ENCODE results near the gene OSTF1. TPM values are rescaled to one million over a fixed set of nuclear protein-coding genes. Genes with fewer than 3 reads are reported as not detected.

The OSTF1 gene
- total RNA-seq, 4 donors from 2014 or later = 37.9 to 69.4 (median 42.4) TPM

DNA sequence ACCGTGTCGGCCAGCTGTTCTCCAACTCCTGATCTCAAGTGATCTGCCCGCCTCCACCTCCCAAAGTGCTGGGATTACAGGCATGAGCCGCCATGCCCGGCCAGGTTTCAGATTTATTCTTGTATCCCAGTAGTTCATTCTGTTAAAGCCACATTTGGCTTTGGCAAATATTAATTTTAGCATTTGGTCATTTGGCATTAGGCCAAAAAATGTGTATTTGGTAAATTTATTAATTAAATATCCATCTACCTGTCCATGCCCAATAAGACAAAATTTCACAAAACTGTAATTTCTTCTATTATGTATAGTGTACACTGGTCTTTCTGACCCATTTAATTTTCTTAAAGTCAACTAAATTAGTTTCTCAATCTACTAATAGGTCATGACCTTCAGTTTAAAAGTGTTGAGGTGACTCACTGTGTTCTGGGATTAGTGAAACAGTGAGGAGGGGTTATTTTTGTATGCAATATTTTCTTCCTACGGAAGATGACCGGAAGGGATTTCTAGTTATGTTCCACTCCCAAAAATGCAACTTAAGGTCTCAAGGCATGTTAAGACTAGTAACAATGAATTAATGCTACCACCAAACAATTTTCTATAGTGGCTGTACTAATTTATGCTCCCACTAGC lies 21.0 kb downstream of the OSTF1 start:
- TF ChIP-seq, protein P1, sequence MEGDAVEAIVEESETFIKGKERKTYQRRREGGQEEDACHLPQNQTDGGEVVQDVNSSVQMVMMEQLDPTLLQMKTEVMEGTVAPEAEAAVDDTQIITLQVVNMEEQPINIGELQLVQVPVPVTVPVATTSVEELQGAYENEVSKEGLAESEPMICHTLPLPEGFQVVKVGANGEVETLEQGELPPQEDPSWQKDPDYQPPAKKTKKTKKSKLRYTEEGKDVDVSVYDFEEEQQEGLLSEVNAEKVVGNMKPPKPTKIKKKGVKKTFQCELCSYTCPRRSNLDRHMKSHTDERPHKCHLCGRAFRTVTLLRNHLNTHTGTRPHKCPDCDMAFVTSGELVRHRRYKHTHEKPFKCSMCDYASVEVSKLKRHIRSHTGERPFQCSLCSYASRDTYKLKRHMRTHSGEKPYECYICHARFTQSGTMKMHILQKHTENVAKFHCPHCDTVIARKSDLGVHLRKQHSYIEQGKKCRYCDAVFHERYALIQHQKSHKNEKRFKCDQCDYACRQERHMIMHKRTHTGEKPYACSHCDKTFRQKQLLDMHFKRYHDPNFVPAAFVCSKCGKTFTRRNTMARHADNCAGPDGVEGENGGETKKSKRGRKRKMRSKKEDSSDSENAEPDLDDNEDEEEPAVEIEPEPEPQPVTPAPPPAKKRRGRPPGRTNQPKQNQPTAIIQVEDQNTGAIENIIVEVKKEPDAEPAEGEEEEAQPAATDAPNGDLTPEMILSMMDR (IDR thresholded peaks at IDR 0.05; ENCODE audit: low read depth) = no peak

DNA sequence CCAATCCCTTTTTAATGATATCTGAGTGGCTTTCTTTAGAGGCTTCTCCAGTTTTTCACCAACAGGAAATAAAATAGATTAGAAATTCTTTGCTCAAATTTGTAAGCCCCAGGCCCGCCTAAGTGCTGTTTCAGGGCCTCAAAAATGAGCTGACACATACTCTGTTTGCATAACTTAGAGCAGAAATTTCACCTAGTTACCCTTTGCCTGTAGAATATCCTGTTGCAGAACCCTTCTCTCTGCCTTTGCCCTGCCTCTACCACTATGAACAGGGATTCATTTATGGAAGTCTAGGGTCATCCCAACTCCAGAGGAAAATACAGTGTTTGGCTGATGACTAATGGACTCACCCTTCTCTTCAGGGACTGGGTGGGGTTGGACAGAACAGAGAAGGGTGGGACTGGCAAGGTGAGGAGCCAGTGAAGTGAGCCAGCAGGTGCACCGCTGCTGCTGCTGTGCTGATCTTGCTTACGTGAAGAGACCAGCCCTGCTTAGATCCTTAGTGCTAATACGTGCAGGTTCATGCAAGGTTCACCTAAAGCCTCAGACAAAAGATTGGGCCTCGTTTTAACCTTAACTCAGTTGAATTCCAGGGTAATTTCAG lies 22.8 kb downstream of the OSTF1 start:
- TF ChIP-seq, protein P1 (IDR thresholded peaks at IDR 0.05; ENCODE audit: low read depth) = no peak

DNA sequence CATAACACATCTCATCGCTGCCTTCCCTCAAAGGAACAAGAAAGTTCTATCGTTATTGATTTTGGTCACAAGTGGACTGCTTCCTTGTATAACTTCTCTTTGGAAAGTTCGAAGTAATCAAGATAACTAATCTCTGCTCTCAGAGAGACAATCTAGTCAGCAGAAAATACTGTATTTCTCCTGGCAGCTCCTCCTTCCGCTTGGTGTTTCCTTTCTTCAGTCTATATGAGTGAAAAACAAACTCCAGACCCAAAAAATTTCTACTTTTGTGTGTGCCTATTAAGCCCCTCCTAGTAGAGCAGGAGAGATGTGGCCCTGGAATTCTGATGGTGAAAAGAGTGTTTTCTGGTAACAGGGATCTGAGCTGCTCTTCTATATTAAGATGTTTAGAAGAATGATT lies 24.5 kb downstream of the OSTF1 start:
- TF ChIP-seq, protein P1 (IDR thresholded peaks at IDR 0.05; ENCODE audit: low read depth) = no peak

DNA sequence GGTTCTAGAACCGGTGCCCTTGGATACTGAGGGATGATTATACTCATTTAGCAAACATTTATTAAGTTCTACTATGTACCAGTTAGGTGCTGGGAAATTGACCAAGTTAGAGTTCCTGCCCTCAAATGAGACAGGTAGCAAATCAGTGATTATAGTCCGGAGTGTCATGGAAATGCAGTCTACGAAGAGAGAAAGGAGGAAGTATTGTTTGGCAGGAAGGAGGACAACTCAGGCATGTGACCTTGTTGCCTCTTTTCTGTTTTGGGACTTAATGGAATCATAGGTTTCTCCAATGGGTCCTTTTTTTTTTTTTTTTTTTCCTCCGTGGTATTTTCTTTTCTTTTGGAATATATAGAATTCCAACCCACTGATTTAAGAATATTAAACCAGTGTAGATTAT lies 28.0 kb downstream of the OSTF1 start:
- TF ChIP-seq, protein P1 (IDR thresholded peaks at IDR 0.05; ENCODE audit: low read depth) = no peak

DNA sequence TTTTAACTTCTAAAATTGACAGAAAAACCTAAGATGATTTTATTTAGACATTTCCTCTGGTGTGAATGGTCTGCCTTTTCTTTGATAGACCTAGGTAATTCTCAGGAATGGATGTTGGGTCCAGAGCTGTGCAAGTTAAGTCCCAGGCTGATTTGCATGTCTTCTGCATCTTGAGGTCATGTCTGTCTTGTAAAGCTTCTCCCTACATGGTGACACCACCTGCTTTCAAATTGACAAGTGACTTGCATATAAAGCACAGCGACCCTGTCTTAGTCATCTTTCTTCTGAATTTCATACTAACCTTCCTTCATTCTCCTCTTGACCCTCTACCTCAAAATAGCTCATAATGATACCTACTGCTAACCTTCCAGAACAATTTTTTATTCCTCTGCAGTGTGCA lies 29.2 kb downstream of the OSTF1 start:
- TF ChIP-seq, protein P1 (IDR thresholded peaks at IDR 0.05; ENCODE audit: low read depth) = no peak

DNA sequence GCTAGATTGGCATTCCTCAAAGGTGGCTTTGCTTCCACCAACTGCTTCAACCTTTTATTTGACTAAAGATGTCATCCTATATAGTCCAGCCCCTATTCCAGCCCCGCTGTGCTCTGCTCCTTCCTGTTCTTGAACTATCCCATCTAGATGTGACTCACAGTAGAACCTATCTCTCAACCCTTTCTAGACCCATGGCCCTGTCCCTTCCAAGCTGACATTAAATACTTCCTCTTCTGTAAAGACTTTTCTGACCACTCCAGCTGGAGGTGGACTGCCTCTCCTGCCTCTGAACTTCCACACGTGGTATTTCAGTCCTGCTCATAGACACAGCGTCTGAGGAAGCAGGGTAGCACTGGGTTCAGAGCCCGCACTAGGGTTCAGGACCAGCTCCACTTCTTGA lies 32.4 kb downstream of the OSTF1 start:
- TF ChIP-seq, protein P1 (IDR thresholded peaks at IDR 0.05; ENCODE audit: low read depth) = no peak

DNA sequence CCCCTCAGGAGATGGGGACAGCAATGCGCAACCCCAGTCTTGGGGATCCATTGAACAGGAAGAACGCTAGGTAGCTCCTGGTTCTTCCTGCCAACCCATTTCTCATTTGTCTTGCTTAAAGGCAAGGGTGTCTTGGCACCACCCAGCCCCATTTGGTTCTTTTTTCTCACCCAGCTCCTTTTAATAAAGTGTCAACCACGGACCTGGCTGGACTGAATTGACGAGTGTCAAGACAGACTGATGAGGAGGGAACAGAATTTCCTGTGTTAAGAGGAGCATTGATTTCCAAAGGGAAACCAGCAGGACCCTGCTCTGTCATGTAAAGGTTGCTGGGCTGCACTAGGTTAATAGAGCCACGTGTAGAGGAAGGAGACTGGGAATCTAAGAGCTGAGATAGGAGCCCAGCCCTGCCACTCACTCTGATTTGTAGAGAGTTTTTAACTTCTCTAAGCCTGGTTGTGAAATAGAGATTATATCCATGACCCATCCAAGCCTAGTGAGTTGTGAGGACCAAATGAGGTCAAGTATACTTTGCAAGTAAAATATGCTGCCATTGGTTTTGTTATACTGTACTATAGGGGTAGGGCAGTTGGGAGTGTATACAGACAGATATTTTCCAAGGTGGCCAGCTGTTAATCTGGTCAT lies 33.7 kb downstream of the OSTF1 start:
- TF ChIP-seq, protein P1 (IDR thresholded peaks at IDR 0.05; ENCODE audit: low read depth) = no peak

Measured in subcutaneous adipose tissue (tissue), 4 donors.